HepG2 (cell line): Measurements from ENCODE around the gene MGAT5. TPM values are rescaled to one million over a fixed set of nuclear protein-coding genes. Genes with fewer than 3 reads are reported as not detected.

Experiments
- ATAC-seq: fragments of 200-7000 bp; cut with Tn5 transposase; 3 replicates; pipeline ENCODE4 v1.9.1; 2020; ENCODE audit warnings: mild to moderate bottlenecking, moderate library complexity
- BruUV-seq: library from RNA; stranded (reverse); fragments of 400-500 nt; replicated peaks from 2 replicates; lab custom pipeline; 2021; lab: Mats Ljungman, UMichigan
- CTCF ChIA-PET: fragments of 300-600 bp; formaldehyde crosslinking; extraction: SDS; loops from one replicate; lab custom pipeline; 2021; ENCODE audit warnings: low total read pairs, inconsistent platforms, low intra/inter-chr PET ratio; lab: Yijun Ruan, JAX
- POLR2A ChIA-PET: fragments of 350-600 bp; sonication (Branson Sonifier 250); formaldehyde crosslinking; loops from one replicate; lab custom pipeline; 2020; ENCODE audit warnings: antibody characterized with exemption, inconsistent platforms; lab: Yijun Ruan, JAX
- DNase-seq: peaks from one replicate; pipeline ENCODE4 v3.0.0-alpha.2; 2015; ENCODE audit warnings: low spot score
- FAIRE-seq: peaks from 3 replicates; lab custom pipeline; 2011; peaks lifted over from hg19 to GRCh38; lab: Jason Lieb, UNC
- H2AFZ ChIP-seq: one replicate; pipeline ENCODE4 v1.6.1; 2011; ENCODE audit warnings: low read length, inconsistent platforms
- H3K27ac ChIP-seq: fragments of 300-600 bp; 3 replicates; pipeline ENCODE4 v1.8.0; 2011; ENCODE audit warnings: mixed run types, mild to moderate bottlenecking, mixed read lengths, low read length, inconsistent platforms; ENCODE audit not compliant: insufficient read depth; ENCODE audit errors: extremely low read length
- H3K27me3 ChIP-seq, 2 experiments: fragments of 200-600 bp in 1 of 2; 2 replicates in 1 of 2; 3 replicates in 1 of 2; pipeline versions ENCODE4 v1.6.0 to v1.8.0; 2011; ENCODE audit warnings: low read length in 2 of 2, mild to moderate bottlenecking in 2 of 2, moderate library complexity in 2 of 2, inconsistent platforms in 1 of 2; ENCODE audit not compliant: insufficient read depth in 2 of 2, control insufficient read depth in 1 of 2
- H3K36me3 ChIP-seq, 2 experiments: fragments of 200-600 bp in 1 of 2; replicated peaks in 1 of 2; 2 replicates in 1 of 2; 3 replicates in 1 of 2; pipeline versions ENCODE4 v1.5.1 to v1.8.0; 2011; ENCODE audit warnings: low read length in 2 of 2, inconsistent platforms in 1 of 2; ENCODE audit not compliant: insufficient read depth in 2 of 2, control insufficient read depth in 1 of 2
- H3K4me1 ChIP-seq: 2 replicates; pipeline ENCODE4 v1.5.1; 2012; ENCODE audit warnings: low read length, inconsistent platforms; ENCODE audit not compliant: insufficient read depth
- H3K4me2 ChIP-seq: 2 replicates; pipeline ENCODE4 v1.6.0; 2011; ENCODE audit warnings: low read depth, low read length, inconsistent platforms
- H3K4me3 ChIP-seq, 3 experiments: fragments of 200-600 bp in 1 of 3; sonication (generic), shearing (Covaris generic) in 1 of 3; replicated peaks in 1 of 3; 2 replicates each; pipeline ENCODE4 v1.5.1; 2011 to 2016; ENCODE audit warnings: low read length in 3 of 3, inconsistent platforms in 2 of 3, low read depth in 2 of 3, mild to moderate bottlenecking in 2 of 3, control low read depth in 1 of 3, mixed read lengths in 1 of 3; ENCODE audit not compliant: insufficient read depth in 1 of 3
- H3K79me2 ChIP-seq: one replicate; pipeline ENCODE4 v1.6.1; 2011; ENCODE audit warnings: low read length, inconsistent platforms; ENCODE audit not compliant: insufficient read depth
- H3K9ac ChIP-seq: 2 replicates; pipeline ENCODE4 v1.6.0; 2011; ENCODE audit warnings: mild to moderate bottlenecking, low read depth, low read length, inconsistent platforms; ENCODE audit not compliant: insufficient read depth
- H3K9me3 ChIP-seq: 2 replicates; pipeline ENCODE4 v1.5.1; 2012; ENCODE audit warnings: mild to moderate bottlenecking, low read length
- H4K20me1 ChIP-seq: 2 replicates; pipeline ENCODE4 v1.6.0; 2011; ENCODE audit warnings: inconsistent platforms, mild to moderate bottlenecking, low read length, moderate library complexity; ENCODE audit not compliant: insufficient read depth
- FOXC1 ChIP-seq: sonication (generic); formaldehyde crosslinking; IDR thresholded peaks from 2 replicates; pipeline ENCODE4 v1.8.0; 2022; ENCODE audit warnings: mild to moderate bottlenecking, missing genetic modification reagents, borderline replicate concordance
- FOXO4 ChIP-seq: sonication (generic); formaldehyde crosslinking; conservative IDR thresholded peaks from 2 replicates; pipeline ENCODE4 v1.8.1; 2023; ENCODE audit warnings: missing genetic modification reagents
- GATA4 ChIP-seq: sonication (generic); IDR thresholded peaks from 2 replicates; pipeline ENCODE4 v1.6.1; 2016; ENCODE audit warnings: antibody characterized with exemption, low read depth, borderline replicate concordance
- HES4 ChIP-seq: sonication (generic); formaldehyde crosslinking; IDR thresholded peaks from 2 replicates; pipeline ENCODE4 v1.9.0; 2021; ENCODE audit warnings: mild to moderate bottlenecking, missing genetic modification reagents, borderline replicate concordance
- MXD3 ChIP-seq: IDR thresholded peaks from 2 replicates; pipeline ENCODE4 v1.6.1; 2016; ENCODE audit warnings: mild to moderate bottlenecking, missing biosample characterization, missing genetic modification reagents
- RBM22 ChIP-seq: fragments of 200-400 bp; formaldehyde crosslinking; optimal IDR thresholded peaks from 2 replicates; pipeline ENCODE3; 2017; ENCODE audit warnings: mild to moderate bottlenecking, low read length, moderate library complexity
- WGBS: methylation state at CpG from one replicate; pipeline ENCODE4 v1.1.6; 2017; ENCODE audit warnings: low lambda C conversion rate; 5-methylcytosine and 5-hydroxymethylcytosine counted together
- in situ Hi-C: cut with HindIII; loops from 2 replicates; pipeline ENCODE4 v1.10.0; 2017; ENCODE audit warnings: low pct_unique_long_range_greater_than_20kb; ENCODE audit not compliant: extremely low pct_ligation_motif_present
- intact Hi-C: fragments of 100-400 bp; cut with micrococcal nuclease; formaldehyde crosslinking; loops from one replicate; pipeline ENCODE4 v1.10.0; 2022; ENCODE audit not compliant: unreplicated experiment
- polyA plus RNA-seq, 8 experiments: library from polyadenylated mRNA; depleted of rRNA in 3 of 8; stranded (reverse) in 7 of 8; unstranded in 1 of 8; fragments of >200 nt; fragmentation: Illumina TruSeq in 4 of 8; extraction: Trizol in 4 of 8; gene quantifications; 2 replicates each; pipeline versions ENCODE4 v1.2.1 to v1.2.3, GENCODE V29; 2011 to 2016; ENCODE audit warnings: low read depth in 4 of 8, missing spikeins in 1 of 8, mixed read lengths in 1 of 8; ENCODE audit not compliant: insufficient read depth in 1 of 8
- total RNA-seq, 5 experiments: library from RNA; depleted of rRNA; stranded (reverse); fragments of >200 nt; fragmentation: Illumina TruSeq; extraction: Trizol; gene quantifications; 2 replicates each; pipeline ENCODE4 v1.2.3, GENCODE V29; 2016; ENCODE audit warnings: low read depth in 1 of 5

The MGAT5 gene
- total and polyA plus RNA-seq, 2 of the 13 experiments (the other 11 are each of a cell fraction or from before 2014, with no cell fraction given) = 33.1 to 60.2 TPM

GRCh38 chr2:134397146-134397896 is 143.4 kb downstream of the MGAT5 start:
- TF ChIP-seq HES4 = no peak
- TF ChIP-seq RBM22 = peak; percentile 41
- TF ChIP-seq GATA4 = no peak
- TF ChIP-seq FOXO4 = 0 out of 2 replicates have a peak, but pooled peaks have one; percentile 62
- TF ChIP-seq MXD3 = no peak
- 0 out of 2 replicates have a peak, but pooled peaks have one; percentile 18 for TF ChIP-seq FOXC1 (CRISPR knock-in tag)
- Histone ChIP-seq H3K4me3 (no peak overlapping the region), H4K20me1 (no peaks in the 10 kb centered on the region), H3K79me2 (no peaks in the 10 kb centered on the region), H3K9me3 (no peaks in the 10 kb centered on the region), H3K27me3 (no peaks in the 10 kb centered on the region), H2AFZ (no peak overlapping the region), H3K4me2 (no peak overlapping the region), H3K27ac (peak overlapping the region; percentile 39), H3K4me1 (peaks cover 26% of the 10 kb centered on the region), H3K36me3 (peaks cover 0 to 5% of the 10 kb centered on the region in 2 experiments; a peak in 3 of 5 replicates), H3K9ac (peak overlapping the region; percentile 12; the same call in 1 of the 2 replicates)
- WGBS = 99% methylated on average over 7 of the region's 7 CpGs
- BruUV-seq = no TSS peak
- POLR2A ChIA-PET = interaction anchor here (1.1 to 4.0 kb wide), 2 partner anchors 15 to 35 kb away, joined by 3 to 24 read pairs; no protein-coding TSS in a partner anchor
- ATAC-seq = no peak
- in situ Hi-C loops = no loop called here
- CTCF ChIA-PET = interaction anchor here (3.1 kb wide), 1 partner anchor 54 kb away, joined by 9 read pairs; no protein-coding TSS in a partner anchor
- intact Hi-C loops = no loop called here
- no peak for DNase-seq
- no peak for FAIRE-seq
